ENCODE measurements around the gene ZC3H4. TPM values are rescaled to one million over a fixed set of nuclear protein-coding genes. Genes with fewer than 3 reads are reported as not detected.

Gene ZC3H4
- total and polyA plus RNA-seq, 9 of the 15 experiments (the other 6 are each of a cell fraction or from before 2014, with no cell fraction given): 2.2 to 75.6 (median 18.3) TPM

DNA sequence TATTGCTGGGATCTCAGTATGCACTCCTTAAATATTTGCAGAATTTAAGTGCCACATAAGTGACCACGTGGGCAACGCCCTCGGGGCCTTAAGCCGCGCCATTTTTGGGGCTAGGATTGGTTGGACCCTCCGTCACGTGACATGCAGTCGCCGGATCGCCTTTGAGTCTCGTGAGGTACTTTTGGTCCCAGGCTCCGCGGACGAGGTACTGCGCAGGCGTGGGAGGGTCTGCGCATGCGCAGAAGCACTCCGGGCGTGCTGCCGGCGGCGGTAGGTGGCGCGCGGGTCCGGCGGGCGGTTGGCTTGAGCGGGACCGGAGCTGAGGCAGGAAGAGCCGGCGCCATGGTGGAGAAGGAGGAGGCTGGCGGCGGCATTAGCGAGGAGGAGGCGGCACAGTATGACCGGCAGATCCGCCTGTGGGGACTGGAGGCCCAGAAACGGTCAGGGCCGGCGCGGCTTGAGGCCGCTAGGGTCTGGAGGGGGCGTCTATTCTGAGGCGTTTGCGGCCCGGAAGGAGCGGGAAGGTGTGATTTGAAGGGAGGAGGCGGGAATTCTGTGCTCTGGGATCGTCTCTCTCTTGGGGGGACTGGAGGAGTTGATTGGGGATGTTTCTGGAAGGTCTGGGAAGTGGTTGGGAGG is 17.1 kb upstream of the ZC3H4 start, which contains the start of gene SAE1 (continued):
- TF ChIP-seq, protein P1, sequence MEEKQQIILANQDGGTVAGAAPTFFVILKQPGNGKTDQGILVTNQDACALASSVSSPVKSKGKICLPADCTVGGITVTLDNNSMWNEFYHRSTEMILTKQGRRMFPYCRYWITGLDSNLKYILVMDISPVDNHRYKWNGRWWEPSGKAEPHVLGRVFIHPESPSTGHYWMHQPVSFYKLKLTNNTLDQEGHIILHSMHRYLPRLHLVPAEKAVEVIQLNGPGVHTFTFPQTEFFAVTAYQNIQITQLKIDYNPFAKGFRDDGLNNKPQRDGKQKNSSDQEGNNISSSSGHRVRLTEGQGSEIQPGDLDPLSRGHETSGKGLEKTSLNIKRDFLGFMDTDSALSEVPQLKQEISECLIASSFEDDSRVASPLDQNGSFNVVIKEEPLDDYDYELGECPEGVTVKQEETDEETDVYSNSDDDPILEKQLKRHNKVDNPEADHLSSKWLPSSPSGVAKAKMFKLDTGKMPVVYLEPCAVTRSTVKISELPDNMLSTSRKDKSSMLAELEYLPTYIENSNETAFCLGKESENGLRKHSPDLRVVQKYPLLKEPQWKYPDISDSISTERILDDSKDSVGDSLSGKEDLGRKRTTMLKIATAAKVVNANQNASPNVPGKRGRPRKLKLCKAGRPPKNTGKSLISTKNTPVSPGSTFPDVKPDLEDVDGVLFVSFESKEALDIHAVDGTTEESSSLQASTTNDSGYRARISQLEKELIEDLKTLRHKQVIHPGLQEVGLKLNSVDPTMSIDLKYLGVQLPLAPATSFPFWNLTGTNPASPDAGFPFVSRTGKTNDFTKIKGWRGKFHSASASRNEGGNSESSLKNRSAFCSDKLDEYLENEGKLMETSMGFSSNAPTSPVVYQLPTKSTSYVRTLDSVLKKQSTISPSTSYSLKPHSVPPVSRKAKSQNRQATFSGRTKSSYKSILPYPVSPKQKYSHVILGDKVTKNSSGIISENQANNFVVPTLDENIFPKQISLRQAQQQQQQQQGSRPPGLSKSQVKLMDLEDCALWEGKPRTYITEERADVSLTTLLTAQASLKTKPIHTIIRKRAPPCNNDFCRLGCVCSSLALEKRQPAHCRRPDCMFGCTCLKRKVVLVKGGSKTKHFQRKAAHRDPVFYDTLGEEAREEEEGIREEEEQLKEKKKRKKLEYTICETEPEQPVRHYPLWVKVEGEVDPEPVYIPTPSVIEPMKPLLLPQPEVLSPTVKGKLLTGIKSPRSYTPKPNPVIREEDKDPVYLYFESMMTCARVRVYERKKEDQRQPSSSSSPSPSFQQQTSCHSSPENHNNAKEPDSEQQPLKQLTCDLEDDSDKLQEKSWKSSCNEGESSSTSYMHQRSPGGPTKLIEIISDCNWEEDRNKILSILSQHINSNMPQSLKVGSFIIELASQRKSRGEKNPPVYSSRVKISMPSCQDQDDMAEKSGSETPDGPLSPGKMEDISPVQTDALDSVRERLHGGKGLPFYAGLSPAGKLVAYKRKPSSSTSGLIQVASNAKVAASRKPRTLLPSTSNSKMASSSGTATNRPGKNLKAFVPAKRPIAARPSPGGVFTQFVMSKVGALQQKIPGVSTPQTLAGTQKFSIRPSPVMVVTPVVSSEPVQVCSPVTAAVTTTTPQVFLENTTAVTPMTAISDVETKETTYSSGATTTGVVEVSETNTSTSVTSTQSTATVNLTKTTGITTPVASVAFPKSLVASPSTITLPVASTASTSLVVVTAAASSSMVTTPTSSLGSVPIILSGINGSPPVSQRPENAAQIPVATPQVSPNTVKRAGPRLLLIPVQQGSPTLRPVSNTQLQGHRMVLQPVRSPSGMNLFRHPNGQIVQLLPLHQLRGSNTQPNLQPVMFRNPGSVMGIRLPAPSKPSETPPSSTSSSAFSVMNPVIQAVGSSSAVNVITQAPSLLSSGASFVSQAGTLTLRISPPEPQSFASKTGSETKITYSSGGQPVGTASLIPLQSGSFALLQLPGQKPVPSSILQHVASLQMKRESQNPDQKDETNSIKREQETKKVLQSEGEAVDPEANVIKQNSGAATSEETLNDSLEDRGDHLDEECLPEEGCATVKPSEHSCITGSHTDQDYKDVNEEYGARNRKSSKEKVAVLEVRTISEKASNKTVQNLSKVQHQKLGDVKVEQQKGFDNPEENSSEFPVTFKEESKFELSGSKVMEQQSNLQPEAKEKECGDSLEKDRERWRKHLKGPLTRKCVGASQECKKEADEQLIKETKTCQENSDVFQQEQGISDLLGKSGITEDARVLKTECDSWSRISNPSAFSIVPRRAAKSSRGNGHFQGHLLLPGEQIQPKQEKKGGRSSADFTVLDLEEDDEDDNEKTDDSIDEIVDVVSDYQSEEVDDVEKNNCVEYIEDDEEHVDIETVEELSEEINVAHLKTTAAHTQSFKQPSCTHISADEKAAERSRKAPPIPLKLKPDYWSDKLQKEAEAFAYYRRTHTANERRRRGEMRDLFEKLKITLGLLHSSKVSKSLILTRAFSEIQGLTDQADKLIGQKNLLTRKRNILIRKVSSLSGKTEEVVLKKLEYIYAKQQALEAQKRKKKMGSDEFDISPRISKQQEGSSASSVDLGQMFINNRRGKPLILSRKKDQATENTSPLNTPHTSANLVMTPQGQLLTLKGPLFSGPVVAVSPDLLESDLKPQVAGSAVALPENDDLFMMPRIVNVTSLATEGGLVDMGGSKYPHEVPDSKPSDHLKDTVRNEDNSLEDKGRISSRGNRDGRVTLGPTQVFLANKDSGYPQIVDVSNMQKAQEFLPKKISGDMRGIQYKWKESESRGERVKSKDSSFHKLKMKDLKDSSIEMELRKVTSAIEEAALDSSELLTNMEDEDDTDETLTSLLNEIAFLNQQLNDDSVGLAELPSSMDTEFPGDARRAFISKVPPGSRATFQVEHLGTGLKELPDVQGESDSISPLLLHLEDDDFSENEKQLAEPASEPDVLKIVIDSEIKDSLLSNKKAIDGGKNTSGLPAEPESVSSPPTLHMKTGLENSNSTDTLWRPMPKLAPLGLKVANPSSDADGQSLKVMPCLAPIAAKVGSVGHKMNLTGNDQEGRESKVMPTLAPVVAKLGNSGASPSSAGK (IDR thresholded peaks at IDR 0.05): peak; percentile 99
- TF ChIP-seq ERF (CRISPR knock-in tag; IDR thresholded peaks at IDR 0.05): no peak
- peak; percentile 37; the same call in 1 of the 2 replicates for TF ChIP-seq JUN (IDR thresholded peaks at IDR 0.05; ENCODE audit: borderline replicate concordance, low read depth, low read length)
- no peak; the same call in 1 of the 2 replicates for TF ChIP-seq JUN (CRISPR knock-in tag; IDR thresholded peaks at IDR 0.05; ENCODE audit: borderline replicate concordance)
- TF ChIP-seq ZNF668 (CRISPR knock-in tag; IDR thresholded peaks at IDR 0.05): no peak
- TF ChIP-seq, protein P2, sequence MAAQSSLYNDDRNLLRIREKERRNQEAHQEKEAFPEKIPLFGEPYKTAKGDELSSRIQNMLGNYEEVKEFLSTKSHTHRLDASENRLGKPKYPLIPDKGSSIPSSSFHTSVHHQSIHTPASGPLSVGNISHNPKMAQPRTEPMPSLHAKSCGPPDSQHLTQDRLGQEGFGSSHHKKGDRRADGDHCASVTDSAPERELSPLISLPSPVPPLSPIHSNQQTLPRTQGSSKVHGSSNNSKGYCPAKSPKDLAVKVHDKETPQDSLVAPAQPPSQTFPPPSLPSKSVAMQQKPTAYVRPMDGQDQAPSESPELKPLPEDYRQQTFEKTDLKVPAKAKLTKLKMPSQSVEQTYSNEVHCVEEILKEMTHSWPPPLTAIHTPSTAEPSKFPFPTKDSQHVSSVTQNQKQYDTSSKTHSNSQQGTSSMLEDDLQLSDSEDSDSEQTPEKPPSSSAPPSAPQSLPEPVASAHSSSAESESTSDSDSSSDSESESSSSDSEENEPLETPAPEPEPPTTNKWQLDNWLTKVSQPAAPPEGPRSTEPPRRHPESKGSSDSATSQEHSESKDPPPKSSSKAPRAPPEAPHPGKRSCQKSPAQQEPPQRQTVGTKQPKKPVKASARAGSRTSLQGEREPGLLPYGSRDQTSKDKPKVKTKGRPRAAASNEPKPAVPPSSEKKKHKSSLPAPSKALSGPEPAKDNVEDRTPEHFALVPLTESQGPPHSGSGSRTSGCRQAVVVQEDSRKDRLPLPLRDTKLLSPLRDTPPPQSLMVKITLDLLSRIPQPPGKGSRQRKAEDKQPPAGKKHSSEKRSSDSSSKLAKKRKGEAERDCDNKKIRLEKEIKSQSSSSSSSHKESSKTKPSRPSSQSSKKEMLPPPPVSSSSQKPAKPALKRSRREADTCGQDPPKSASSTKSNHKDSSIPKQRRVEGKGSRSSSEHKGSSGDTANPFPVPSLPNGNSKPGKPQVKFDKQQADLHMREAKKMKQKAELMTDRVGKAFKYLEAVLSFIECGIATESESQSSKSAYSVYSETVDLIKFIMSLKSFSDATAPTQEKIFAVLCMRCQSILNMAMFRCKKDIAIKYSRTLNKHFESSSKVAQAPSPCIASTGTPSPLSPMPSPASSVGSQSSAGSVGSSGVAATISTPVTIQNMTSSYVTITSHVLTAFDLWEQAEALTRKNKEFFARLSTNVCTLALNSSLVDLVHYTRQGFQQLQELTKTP (IDR thresholded peaks at IDR 0.05; ENCODE audit: low read depth in 1 of 2, partially characterized antibody in 2 of 2): no peak
- TF ChIP-seq, protein P3, sequence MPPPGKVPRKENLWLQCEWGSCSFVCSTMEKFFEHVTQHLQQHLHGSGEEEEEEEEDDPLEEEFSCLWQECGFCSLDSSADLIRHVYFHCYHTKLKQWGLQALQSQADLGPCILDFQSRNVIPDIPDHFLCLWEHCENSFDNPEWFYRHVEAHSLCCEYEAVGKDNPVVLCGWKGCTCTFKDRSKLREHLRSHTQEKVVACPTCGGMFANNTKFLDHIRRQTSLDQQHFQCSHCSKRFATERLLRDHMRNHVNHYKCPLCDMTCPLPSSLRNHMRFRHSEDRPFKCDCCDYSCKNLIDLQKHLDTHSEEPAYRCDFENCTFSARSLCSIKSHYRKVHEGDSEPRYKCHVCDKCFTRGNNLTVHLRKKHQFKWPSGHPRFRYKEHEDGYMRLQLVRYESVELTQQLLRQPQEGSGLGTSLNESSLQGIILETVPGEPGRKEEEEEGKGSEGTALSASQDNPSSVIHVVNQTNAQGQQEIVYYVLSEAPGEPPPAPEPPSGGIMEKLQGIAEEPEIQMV (tag; conservative IDR thresholded peaks at IDR 0.05; ENCODE audit: low read depth): peak; percentile 52; the same call in 1 of the 2 replicates
- no peak for TF ChIP-seq ZKSCAN3 (CRISPR knock-in tag; IDR thresholded peaks at IDR 0.05)
- peak; percentile 95 for TF ChIP-seq SUPT5H (IDR thresholded peaks at IDR 0.05)
- TF ChIP-seq CXXC5 (CRISPR knock-in tag; IDR thresholded peaks at IDR 0.05): peak; percentile 97
- peak; percentile 42; the same call in 1 of the 2 replicates for TF ChIP-seq PML (IDR thresholded peaks at IDR 0.05; ENCODE audit: low read length)
